OCI-LY7 (cell line): ENCODE data around the gene TSHZ2. TPM values are rescaled to one million over a fixed set of nuclear protein-coding genes. Genes with fewer than 3 reads are reported as not detected.
"Not testable (repeated sequence)": the region's sequence is repeated elsewhere in the genome, so short reads cannot be mapped to it uniquely, and the experiment has no call there.

Source experiments
- BruUV-seq: library from RNA; stranded (reverse); fragments of 400-500 nt; replicated peaks from 2 replicates; lab custom pipeline; 2021; lab: Mats Ljungman, UMichigan
- CTCF ChIA-PET: fragments of 300-600 bp; sonication (Branson Sonifier 250); formaldehyde crosslinking; loops from one replicate; lab custom pipeline; 2022; ENCODE audit warnings: antibody characterized with exemption; ENCODE audit not compliant: unreplicated experiment; lab: Charles Lee
- POLR2A ChIA-PET: fragments of 300-600 bp; sonication (Branson Sonifier 250); formaldehyde crosslinking; loops from one replicate; lab custom pipeline; 2022; ENCODE audit warnings: antibody characterized with exemption; lab: Charles Lee
- DNase-seq: peaks from one replicate; pipeline ENCODE4 v3.0.0-alpha.2; 2015; ENCODE audit warnings: low spot score
- H2AFZ ChIP-seq: fragments of 200-600 bp; sonication (generic), shearing (Covaris generic); 2 replicates; pipeline ENCODE4 v1.6.1; 2014; ENCODE audit warnings: mild to moderate bottlenecking, antibody characterized with exemption, low read length, moderate library complexity
- H3K27ac ChIP-seq: fragments of 200-600 bp; sonication (generic); 2 replicates; pipeline ENCODE4 v1.5.1; 2014; ENCODE audit warnings: mixed run types, low read depth, mild to moderate bottlenecking, moderate library complexity, low read length, inconsistent platforms; ENCODE audit not compliant: poor library complexity, severe bottlenecking
- H3K36me3 ChIP-seq: fragments of 200-600 bp; sonication (generic); 2 replicates; pipeline ENCODE4 v1.6.1; 2014; ENCODE audit warnings: mild to moderate bottlenecking, antibody characterized with exemption, low read length, moderate library complexity, mixed read lengths; ENCODE audit not compliant: insufficient read depth
- H3K4me1 ChIP-seq: fragments of 200-600 bp; sonication (generic); 2 replicates; pipeline ENCODE4 v1.5.1; 2014; ENCODE audit warnings: mild to moderate bottlenecking, low read length; ENCODE audit not compliant: insufficient read depth, poor library complexity, severe bottlenecking
- H3K4me2 ChIP-seq: fragments of 200-600 bp; sonication (generic); 2 replicates; pipeline ENCODE4 v1.6.1; 2014; ENCODE audit warnings: mild to moderate bottlenecking, low read length
- H3K4me3 ChIP-seq: fragments of 200-600 bp; sonication (generic); 2 replicates; pipeline ENCODE4 v1.5.1; 2014; ENCODE audit warnings: mild to moderate bottlenecking, low read depth, low read length; ENCODE audit not compliant: poor library complexity, severe bottlenecking
- H3K79me2 ChIP-seq: fragments of 200-600 bp; sonication (generic); 2 replicates; pipeline ENCODE4 v1.6.1; 2016; ENCODE audit warnings: low read depth, mild to moderate bottlenecking, low read length, moderate library complexity, mixed read lengths; ENCODE audit not compliant: insufficient read depth
- H3K9me2 ChIP-seq: fragments of 200-600 bp; sonication (generic); 2 replicates; pipeline ENCODE4 v1.6.1; 2016; ENCODE audit warnings: mild to moderate bottlenecking, low read length, mixed read lengths; ENCODE audit not compliant: insufficient read depth
- H3K9me3 ChIP-seq: fragments of 200-600 bp; sonication (generic); 2 replicates; pipeline ENCODE4 v1.6.1; 2014; ENCODE audit warnings: mild to moderate bottlenecking, mixed run types, low read length, mixed read lengths
- H4K20me1 ChIP-seq: fragments of 200-600 bp; sonication (generic); 2 replicates; pipeline ENCODE4 v1.6.1; 2014; ENCODE audit warnings: mild to moderate bottlenecking, antibody characterized with exemption, low read length, moderate library complexity, mixed read lengths; ENCODE audit not compliant: insufficient read depth
- CTCF ChIP-seq: fragments of 200-600 bp; sonication (generic); conservative IDR thresholded peaks from 2 replicates; pipeline ENCODE4 v1.5.1; 2014; ENCODE audit warnings: mild to moderate bottlenecking, antibody characterized with exemption, low read length, moderate library complexity, mixed read lengths
- EZH2phosphoT487 ChIP-seq: fragments of 200-600 bp; sonication (generic); IDR thresholded peaks from 2 replicates; pipeline ENCODE4 v1.6.1; 2018; ENCODE audit warnings: low read depth, borderline replicate concordance, mild to moderate bottlenecking, mixed run types, antibody characterized with exemption, low read length, moderate library complexity, mixed read lengths
- intact Hi-C: fragments of 100-400 bp; cut with micrococcal nuclease; formaldehyde crosslinking; loops from one replicate; pipeline ENCODE4 v1.10.0; 2022; ENCODE audit not compliant: unreplicated experiment
- total RNA-seq, 2 experiments: library from RNA; depleted of rRNA in 1 of 2; stranded (reverse); fragments of >200 nt in 1 of 2; shearing (Covaris generic) in 1 of 2; gene quantifications; 2 replicates each; pipeline ENCODE4 v1.2.3, GENCODE V29; 2014 to 2022

The TSHZ2 gene
- total RNA-seq, 2 experiments from 2014 or later = not detected

- Histone ChIP-seq H3K27ac (no peak overlapping the region), H3K36me3 (no peaks in the 10 kb centered on the region), H3K9me2 (no peaks in the 10 kb centered on the region), H3K4me3 (no peak overlapping the region), H3K9me3 (no peaks in the 10 kb centered on the region), H3K79me2 (no peaks in the 10 kb centered on the region), H3K4me1 (peaks cover 18% of the 10 kb centered on the region), H3K4me2 (no peak overlapping the region), H4K20me1 (no peaks in the 10 kb centered on the region), H2AFZ (peak overlapping the region; percentile 53; the same call in 1 of the 2 replicates)
- DNase-seq = no peak
- ChIA-PET CTCF (no interaction called here), POLR2A (interaction anchor here (2.2 kb wide), 1 partner anchor 40 kb away, joined by 4 read pairs; no protein-coding TSS in a partner anchor)
- BruUV-seq = no TSS peak
- intact Hi-C loops = no loop called here
- TF ChIP-seq EZH2phosphoT487 (no peak), CTCF (no peak)
These were observed 8.0 kb upstream of the TSHZ2 start for GRCh38 chr20:52964131-52964530.

- intact Hi-C loops = no loop called here
- Histone ChIP-seq H3K9me2 (no peaks in the 10 kb centered on the region), H3K9me3 (no peaks in the 10 kb centered on the region), H3K27ac (no peak overlapping the region), H3K79me2 (no peaks in the 10 kb centered on the region), H2AFZ (no peak overlapping the region), H4K20me1 (no peaks in the 10 kb centered on the region), H3K36me3 (no peaks in the 10 kb centered on the region), H3K4me1 (peaks cover 13% of the 10 kb centered on the region), H3K4me3 (no peak overlapping the region), H3K4me2 (no peak overlapping the region)
- DNase-seq = no peak
- POLR2A ChIA-PET = interaction anchor here (0.5 to 0.9 kb wide), 3 partner anchors 10 to 929 kb away, joined by 3 to 7 read pairs (median 3); no protein-coding TSS in a partner anchor
- no TSS peak for BruUV-seq
- no peak for TF ChIP-seq EZH2phosphoT487
- no peak for TF ChIP-seq CTCF
- CTCF ChIA-PET = no interaction called here
These were observed 6.8 kb upstream of the TSHZ2 start for GRCh38 chr20:52965380-52965779.

GRCh38 chr20:52965819-52966218, 6.3 kb upstream of the TSHZ2 start:
- DNase-seq = no peak
- H3K4me3 ChIP-seq = no peak overlapping the region
- no peak overlapping the region for H2AFZ ChIP-seq
- BruUV-seq = no TSS peak
- no peak overlapping the region for H3K27ac ChIP-seq
- no peak overlapping the region for H3K4me2 ChIP-seq
- no peaks in the 10 kb centered on the region for H4K20me1 ChIP-seq
- no peaks in the 10 kb centered on the region for H3K36me3 ChIP-seq
- H3K79me2 ChIP-seq = no peaks in the 10 kb centered on the region
- TF ChIP-seq EZH2phosphoT487 = no peak
- TF ChIP-seq CTCF = no peak
- H3K9me3 ChIP-seq = no peaks in the 10 kb centered on the region
- H3K9me2 ChIP-seq = no peaks in the 10 kb centered on the region
- intact Hi-C loops = no loop called here
- ChIA-PET CTCF (no interaction called here), POLR2A (interaction anchor here (0.5 to 1.0 kb wide), 2 partner anchors 29 to 35 kb away, joined by 4 to 7 read pairs; no protein-coding TSS in a partner anchor)
- H3K4me1 ChIP-seq = peaks cover 13% of the 10 kb centered on the region

GRCh38 chr20:52966543-52966942, 5.6 kb upstream of the TSHZ2 start:
- H3K4me3 ChIP-seq, intact Hi-C loops, H3K36me3 ChIP-seq, H3K79me2 ChIP-seq, H3K4me1 ChIP-seq, CTCF ChIA-PET, H4K20me1 ChIP-seq, H3K9me2 ChIP-seq, H3K4me2 ChIP-seq, H3K27ac ChIP-seq, H2AFZ ChIP-seq, BruUV-seq, DNase-seq, H3K9me3 ChIP-seq: not testable (repeated sequence)
- POLR2A ChIA-PET = interaction anchor here (1.0 kb wide), 1 partner anchor 28 kb away, joined by 4 read pairs; no protein-coding TSS in a partner anchor
